H1 (cell line): ENCODE measurements around the gene FASTKD3.

ENCODE experiments used
- CEBPB ChIP-seq: IDR thresholded peaks from 2 replicates; pipeline ENCODE4 v1.6.1; 2012; ENCODE audit warnings: low read depth, low read length
- EGR1 ChIP-seq: IDR thresholded peaks from 2 replicates; pipeline ENCODE4 v1.6.1; 2011; ENCODE audit warnings: low read depth, low read length, borderline replicate concordance
- POLR2A ChIP-seq, 2 experiments: IDR thresholded peaks; 1 replicate in 1 of 2; 2 replicates in 1 of 2; pipeline ENCODE4 v1.6.1; 2011; ENCODE audit warnings: low read depth in 2 of 2, low read length in 2 of 2, mild to moderate bottlenecking in 2 of 2; ENCODE audit errors: control extremely low read depth in 1 of 2
- POLR2AphosphoS5 ChIP-seq: IDR thresholded peaks from 2 replicates; pipeline ENCODE4 v1.6.1; 2011; ENCODE audit warnings: low read depth, low read length
- POU5F1 ChIP-seq: IDR thresholded peaks from 2 replicates; pipeline ENCODE4 v1.6.1; 2011; ENCODE audit warnings: low read depth, mild to moderate bottlenecking, low read length, moderate library complexity
- RAD21 ChIP-seq, 2 experiments: IDR thresholded peaks in 1 of 2; conservative IDR thresholded peaks in 1 of 2; 2 replicates each; pipeline ENCODE4 v1.6.1; 2011; ENCODE audit warnings: low read depth in 2 of 2, low read length in 2 of 2, improper control_type of control experiment in 1 of 2, inconsistent platforms in 1 of 2, mild to moderate bottlenecking in 1 of 2, moderate library complexity in 1 of 2
- SUZ12 ChIP-seq: fragments of 200-600 bp; sonication (generic); IDR thresholded peaks from 2 replicates; pipeline ENCODE4 v1.6.1; 2012; ENCODE audit warnings: mild to moderate bottlenecking, inconsistent platforms, low read length, moderate library complexity, mixed read lengths
- TEAD4 ChIP-seq: IDR thresholded peaks from 2 replicates; pipeline ENCODE4 v1.6.1; 2012; ENCODE audit warnings: low read depth, low read length, inconsistent platforms, mixed read lengths
- USF2 ChIP-seq: IDR thresholded peaks from 2 replicates; pipeline ENCODE4 v1.6.1; 2011; ENCODE audit warnings: low read length, improper control_type of control experiment
- YY1 ChIP-seq: IDR thresholded peaks from 2 replicates; pipeline ENCODE4 v1.6.1; 2011; ENCODE audit warnings: low read depth, mild to moderate bottlenecking, low read length
- TF ChIP-seq, protein P1 (sequence below), 3 experiments: IDR thresholded peaks; 1 replicate in 2 of 3; 2 replicates in 1 of 3; pipeline versions ENCODE4 v1.5.1 to v1.6.1; 2011; ENCODE audit warnings: low read length in 3 of 3, mild to moderate bottlenecking in 3 of 3, inconsistent platforms in 2 of 3, low read depth in 1 of 3, moderate library complexity in 1 of 3; ENCODE audit not compliant: insufficient read depth in 1 of 3; ENCODE audit errors: control extremely low read depth in 1 of 3
- TF ChIP-seq, protein P2 (sequence below): IDR thresholded peaks from 2 replicates; pipeline ENCODE4 v1.6.1; 2012; ENCODE audit warnings: inconsistent platforms

DNA sequence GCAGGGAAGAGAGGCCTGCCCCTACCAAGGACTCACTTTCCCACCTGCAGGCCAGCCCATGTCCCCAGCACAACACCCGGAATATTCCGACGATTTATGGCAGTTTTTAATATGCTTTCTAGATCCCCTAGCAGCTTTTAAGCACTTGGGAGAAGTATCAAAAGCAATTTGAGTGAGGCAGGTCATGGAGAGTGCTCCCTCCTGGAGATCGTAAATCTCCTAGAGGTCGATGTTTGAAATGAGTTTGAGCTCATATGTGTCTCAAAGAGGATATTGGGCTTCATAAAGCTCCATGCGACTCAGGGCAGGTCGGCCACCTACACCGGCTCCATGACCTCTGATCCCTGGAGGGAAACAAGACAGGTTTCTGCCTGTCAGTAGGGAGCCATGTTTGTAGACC is 45.2 kb downstream of the FASTKD3 start:
- TF ChIP-seq, protein P1, sequence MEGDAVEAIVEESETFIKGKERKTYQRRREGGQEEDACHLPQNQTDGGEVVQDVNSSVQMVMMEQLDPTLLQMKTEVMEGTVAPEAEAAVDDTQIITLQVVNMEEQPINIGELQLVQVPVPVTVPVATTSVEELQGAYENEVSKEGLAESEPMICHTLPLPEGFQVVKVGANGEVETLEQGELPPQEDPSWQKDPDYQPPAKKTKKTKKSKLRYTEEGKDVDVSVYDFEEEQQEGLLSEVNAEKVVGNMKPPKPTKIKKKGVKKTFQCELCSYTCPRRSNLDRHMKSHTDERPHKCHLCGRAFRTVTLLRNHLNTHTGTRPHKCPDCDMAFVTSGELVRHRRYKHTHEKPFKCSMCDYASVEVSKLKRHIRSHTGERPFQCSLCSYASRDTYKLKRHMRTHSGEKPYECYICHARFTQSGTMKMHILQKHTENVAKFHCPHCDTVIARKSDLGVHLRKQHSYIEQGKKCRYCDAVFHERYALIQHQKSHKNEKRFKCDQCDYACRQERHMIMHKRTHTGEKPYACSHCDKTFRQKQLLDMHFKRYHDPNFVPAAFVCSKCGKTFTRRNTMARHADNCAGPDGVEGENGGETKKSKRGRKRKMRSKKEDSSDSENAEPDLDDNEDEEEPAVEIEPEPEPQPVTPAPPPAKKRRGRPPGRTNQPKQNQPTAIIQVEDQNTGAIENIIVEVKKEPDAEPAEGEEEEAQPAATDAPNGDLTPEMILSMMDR (IDR thresholded peaks at IDR 0.05; ENCODE audit: control extremely low read depth in 1 of 3, insufficient read depth in 1 of 3, low read depth in 1 of 3, low read length in 3 of 3): no peak
- TF ChIP-seq, protein P2, sequence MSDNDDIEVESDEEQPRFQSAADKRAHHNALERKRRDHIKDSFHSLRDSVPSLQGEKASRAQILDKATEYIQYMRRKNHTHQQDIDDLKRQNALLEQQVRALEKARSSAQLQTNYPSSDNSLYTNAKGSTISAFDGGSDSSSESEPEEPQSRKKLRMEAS: no peak
- TF ChIP-seq POLR2AphosphoS5 (no peak), POU5F1 (no peak), CEBPB (no peak), RAD21 (IDR thresholded peaks at IDR 0.05 in 1 of 2, conservative IDR thresholded peaks at IDR 0.05 in 1 of 2; ENCODE audit: low read depth in 2 of 2, low read length in 2 of 2) (no peak), YY1 (no peak), USF2 (no peak), POLR2A (IDR thresholded peaks at IDR 0.05; ENCODE audit: control extremely low read depth in 1 of 2, low read depth in 2 of 2, low read length in 2 of 2) (no peak), SUZ12 (no peak), EGR1 (no peak), TEAD4 (no peak)
